K562 (cell line): ENCODE data around the gene CRACDL. TPM values are rescaled to one million over a fixed set of nuclear protein-coding genes. Genes with fewer than 3 reads are reported as not detected.

ENCODE experiments used
- ATAC-seq: fragments of 200-7000 bp; cut with Tn5 transposase; 3 replicates; pipeline ENCODE4 v1.9.1; 2020; ENCODE audit warnings: moderate library complexity
- BruUV-seq: library from RNA; stranded (reverse); fragments of 400-500 nt; replicated peaks from 2 replicates; lab custom pipeline; 2021; lab: Mats Ljungman, UMichigan
- CTCF ChIA-PET: fragments of 300-600 bp; formaldehyde crosslinking; extraction: SDS; loops from one replicate; lab custom pipeline; 2021; ENCODE audit warnings: low intra/inter-chr PET ratio; lab: Yijun Ruan, JAX
- POLR2A ChIA-PET: fragments of 300-600, 350-650 bp; sonication (Branson Sonifier 250); formaldehyde crosslinking; extraction: SDS; loops from one replicate; lab custom pipeline; 2021; ENCODE audit warnings: antibody characterized with exemption, inconsistent platforms; lab: Yijun Ruan, JAX
- DNase-seq, 4 experiments: peaks; one replicate each; pipeline versions ENCODE4 v3.0.0 to v3.0.0-alpha.2; 2011 to 2018; ENCODE audit warnings: low spot score in 3 of 4, mixed read lengths in 3 of 4; ENCODE audit errors: extremely low read depth in 1 of 4
- FAIRE-seq: peaks from 2 replicates; lab custom pipeline; 2011; peaks lifted over from hg19 to GRCh38; lab: Jason Lieb, UNC
- H2AFZ ChIP-seq: 2 replicates; pipeline ENCODE4 v1.6.0; 2011; ENCODE audit warnings: low read depth, low read length, control low read depth, inconsistent platforms
- H3K27ac ChIP-seq: fragments of 200-600 bp; 3 replicates; pipeline ENCODE4 v1.8.0; 2011; ENCODE audit warnings: low read depth, mild to moderate bottlenecking, control low read depth, inconsistent platforms, low read length, moderate library complexity, mixed read lengths; ENCODE audit errors: extremely low read depth
- H3K27me3 ChIP-seq, 2 experiments: fragments of 300-600 bp in 1 of 2; 2 replicates in 1 of 2; 3 replicates in 1 of 2; pipeline versions ENCODE4 v1.6.0 to v1.8.0; 2011; ENCODE audit warnings: inconsistent platforms in 2 of 2, low read length in 2 of 2, mild to moderate bottlenecking in 1 of 2, mixed read lengths in 1 of 2, moderate library complexity in 1 of 2; ENCODE audit not compliant: control insufficient read depth in 2 of 2, insufficient read depth in 2 of 2
- H3K36me3 ChIP-seq: fragments of 300-600 bp; 3 replicates; pipeline ENCODE4 v1.8.0; 2011; ENCODE audit warnings: mild to moderate bottlenecking, low read length, inconsistent platforms; ENCODE audit not compliant: control insufficient read depth, insufficient read depth
- H3K4me1 ChIP-seq, 2 experiments: fragments of 200-600 bp in 1 of 2; replicated peaks in 1 of 2; 2 replicates in 1 of 2; 3 replicates in 1 of 2; pipeline versions ENCODE4 v1.5.1 to v1.8.0; 2011; ENCODE audit warnings: inconsistent platforms in 2 of 2, low read length in 2 of 2, mild to moderate bottlenecking in 1 of 2, mixed read lengths in 1 of 2, moderate library complexity in 1 of 2; ENCODE audit not compliant: control insufficient read depth in 2 of 2, insufficient read depth in 2 of 2
- H3K4me2 ChIP-seq: 2 replicates; pipeline ENCODE4 v1.6.1; 2011; ENCODE audit warnings: low read length, control low read depth, inconsistent platforms, mixed read lengths; ENCODE audit not compliant: insufficient read depth
- H3K4me3 ChIP-seq: fragments of 200-600 bp; sonication (generic), shearing (Covaris generic); 2 replicates; pipeline ENCODE4 v1.5.1; 2016; ENCODE audit warnings: control low read depth, inconsistent platforms
- H3K79me2 ChIP-seq: fragments of 200-600 bp; 3 replicates; pipeline ENCODE4 v1.8.0; 2011; ENCODE audit warnings: low read length, inconsistent platforms; ENCODE audit not compliant: control insufficient read depth, insufficient read depth
- H3K9ac ChIP-seq, 2 experiments: 2 replicates each; pipeline versions ENCODE4 v1.6.0 to v1.6.1; 2011; ENCODE audit warnings: low read depth in 2 of 2, low read length in 2 of 2, control low read depth in 1 of 2, inconsistent platforms in 1 of 2, mild to moderate bottlenecking in 1 of 2, mixed read lengths in 1 of 2; ENCODE audit not compliant: insufficient read depth in 1 of 2
- H3K9me1 ChIP-seq: one replicate; pipeline ENCODE4 v1.6.0; 2011; ENCODE audit warnings: inconsistent platforms, mild to moderate bottlenecking, low read length, moderate library complexity; ENCODE audit not compliant: control insufficient read depth, insufficient read depth
- H3K9me3 ChIP-seq: replicated peaks from 2 replicates; pipeline ENCODE4 v1.5.1; 2011; ENCODE audit warnings: low read depth, low read length, inconsistent platforms; ENCODE audit not compliant: control insufficient read depth, insufficient read depth
- H4K20me1 ChIP-seq: replicated peaks from 2 replicates; pipeline ENCODE4 v1.6.1; 2011; ENCODE audit warnings: low read length, inconsistent platforms, mixed read lengths; ENCODE audit not compliant: control insufficient read depth, insufficient read depth
- ARNT ChIP-seq, 2 experiments: fragments of 450-650 bp; IDR thresholded peaks; 2 replicates each; pipeline ENCODE4 v1.6.1; 2016; ENCODE audit warnings: mild to moderate bottlenecking in 1 of 2
- BACH1 ChIP-seq: fragments of 200-800 bp; sonication (Bioruptor generic); IDR thresholded peaks from 2 replicates; pipeline ENCODE4 v1.6.1; 2016; ENCODE audit warnings: missing genetic modification characterization, missing compliant biosample characterization
- BMI1 ChIP-seq: fragments of 150-350 bp; IDR thresholded peaks from 2 replicates; pipeline ENCODE4 v1.6.1; 2014; ENCODE audit warnings: low read length
- ELF2 ChIP-seq: fragments of 250-450 bp; sonication (Bioruptor Pico); IDR thresholded peaks from 2 replicates; pipeline ENCODE4 v1.5.0; 2021; ENCODE audit warnings: mild to moderate bottlenecking
- EP300 ChIP-seq: IDR thresholded peaks from 2 replicates; pipeline ENCODE4 v1.6.1; 2012; ENCODE audit warnings: low read length, improper control_type of control experiment
- GABPB2 ChIP-seq: fragments of 250-450 bp; sonication (Bioruptor Pico); conservative IDR thresholded peaks from 2 replicates; pipeline ENCODE4 v1.5.1; 2021; ENCODE audit warnings: mild to moderate bottlenecking
- GATA2 ChIP-seq: sonication (generic); formaldehyde crosslinking; IDR thresholded peaks from 2 replicates; pipeline ENCODE4 v1.4.0; 2020; ENCODE audit warnings: mild to moderate bottlenecking, missing genetic modification reagents
- GTF2F1 ChIP-seq: IDR thresholded peaks from 2 replicates; pipeline ENCODE4 v1.6.1; 2011; ENCODE audit warnings: low read depth, low read length, improper control_type of control experiment
- HNRNPL ChIP-seq: fragments of 200-400 bp; formaldehyde crosslinking; IDR thresholded peaks from 2 replicates; pipeline ENCODE4 v1.6.1; 2017; ENCODE audit warnings: low read depth, mild to moderate bottlenecking, low read length
- MTA1 ChIP-seq: fragments of 450-650 bp; IDR thresholded peaks from 2 replicates; pipeline ENCODE4 v1.6.1; 2017; ENCODE audit warnings: borderline replicate concordance
- NFE2L1 ChIP-seq: fragments of 450-650 bp; IDR thresholded peaks from 2 replicates; pipeline ENCODE4 v1.6.1; 2016; ENCODE audit warnings: missing genetic modification characterization, low read depth, mild to moderate bottlenecking, missing compliant biosample characterization, moderate library complexity, borderline replicate concordance
- PRPF4 ChIP-seq: fragments of 200-400 bp; formaldehyde crosslinking; IDR thresholded peaks from one replicate; pipeline ENCODE4 v1.6.1; 2017; ENCODE audit warnings: low read length, low read depth, mild to moderate bottlenecking; ENCODE audit not compliant: insufficient read depth, poor library complexity, severe bottlenecking
- RBM17 ChIP-seq: fragments of 200-400 bp; formaldehyde crosslinking; IDR thresholded peaks from 2 replicates; pipeline ENCODE4 v1.6.1; 2017; ENCODE audit warnings: low read depth, mild to moderate bottlenecking, low read length, borderline replicate concordance
- SLC30A9 ChIP-seq: fragments of 250-450 bp; sonication (Bioruptor Pico); IDR thresholded peaks from 2 replicates; pipeline ENCODE4 v1.8.0; 2022; ENCODE audit warnings: mild to moderate bottlenecking, moderate library complexity
- SOX6 ChIP-seq: fragments of 450-650 bp; IDR thresholded peaks from 2 replicates; pipeline ENCODE4 v1.6.1; 2014; ENCODE audit warnings: mild to moderate bottlenecking
- ZNF444 ChIP-seq: fragments of 250-450 bp; sonication (Bioruptor Pico); IDR thresholded peaks from 2 replicates; pipeline ENCODE4 v1.4.0; 2020; ENCODE audit warnings: mild to moderate bottlenecking, moderate library complexity
- ZNF79 ChIP-seq: fragments of 250-450 bp; sonication (Bioruptor Pico); IDR thresholded peaks from 2 replicates; pipeline ENCODE4 v1.4.0; 2020; ENCODE audit warnings: low read depth, mild to moderate bottlenecking, moderate library complexity
- ZSCAN29 ChIP-seq: fragments of 450-650 bp; IDR thresholded peaks from 2 replicates; pipeline ENCODE4 v1.6.1; 2017
- WGBS: fragments of 100-300 bp; shearing (Covaris generic); methylation state at CpG from one replicate; pipeline ENCODE4 v1.1.6; 2016; ENCODE audit warnings: low coverage, mixed read lengths; ENCODE audit not compliant: insufficient coverage; ENCODE audit errors: missing lambda C conversion rate; 5-methylcytosine and 5-hydroxymethylcytosine counted together
- in situ Hi-C: fragments of 300-500 bp; cut with MboI; formaldehyde crosslinking; loops from 4 replicates; pipeline ENCODE4 v1.15.0; 2018; ENCODE audit warnings: inconsistent platforms, mixed read lengths
- intact Hi-C: fragments of 100-400 bp; cut with micrococcal nuclease; formaldehyde crosslinking; loops from 2 replicates; pipeline ENCODE4 v1.14.2; 2022
- polyA plus RNA-seq, 8 experiments: library from polyadenylated mRNA; depleted of rRNA in 4 of 8; stranded (reverse) in 5 of 8; unstranded in 3 of 8; fragments of >200 nt; fragmentation: Nextera tagmentation in 2 of 8; fragmentation: Illumina TruSeq in 1 of 8; extraction: Ambion mirVana in 2 of 8; extraction: Trizol in 1 of 8; gene quantifications; 2 replicates each; pipeline versions ENCODE4 v1.2.1 to v1.2.3, GENCODE V29; 2011 to 2014; ENCODE audit warnings: inconsistent platforms in 1 of 8, missing spikeins in 1 of 8
- total RNA-seq, 7 experiments: library from RNA; depleted of rRNA in 6 of 7; stranded (reverse); fragments of >200 nt in 6 of 7; fragmentation: Illumina TruSeq in 2 of 7; extraction: Trizol in 2 of 7; gene quantifications; 2 replicates each; pipeline versions ENCODE4 v1.2.1 to v1.2.3, GENCODE V29; 2011 to 2021; ENCODE audit warnings: low replicate concordance in 1 of 7
- TF ChIP-seq, protein P1 (sequence below): sonication (generic); formaldehyde crosslinking; IDR thresholded peaks from 2 replicates; pipeline ENCODE4 v1.8.0; 2022; ENCODE audit warnings: mild to moderate bottlenecking, missing genetic modification reagents
- TF ChIP-seq, protein P2 (sequence below): fragments of 450-650 bp; formaldehyde crosslinking; conservative IDR thresholded peaks from 2 replicates; pipeline ENCODE4 v1.4.0; 2022; ENCODE audit warnings: mild to moderate bottlenecking, missing genetic modification characterization

Gene CRACDL
- total and polyA plus RNA-seq, 9 of the 15 experiments (the other 6 are each of a cell fraction or from before 2014, with no cell fraction given): not detected

DNA sequence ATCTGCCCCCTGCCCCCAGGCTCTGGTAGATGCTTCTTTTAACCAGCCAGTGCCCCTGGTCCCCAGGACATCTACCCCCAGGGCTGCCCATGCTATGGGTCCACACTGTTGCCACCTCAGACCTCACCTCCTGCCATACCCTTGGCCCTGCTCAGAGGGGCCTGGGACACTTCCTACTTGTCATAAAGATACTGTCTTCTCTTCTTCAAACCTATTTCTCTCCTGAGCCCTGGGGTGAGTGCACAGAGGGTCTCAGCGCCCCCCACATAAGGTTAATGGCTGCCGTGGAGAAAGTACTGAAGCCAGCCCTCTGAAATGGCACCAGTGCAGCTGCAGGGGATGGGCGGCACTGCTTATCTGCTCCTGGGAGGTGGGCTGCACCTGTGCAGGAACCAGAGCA, 127.5 kb downstream of the CRACDL start:
- WGBS: 2% methylated on average over 3 of the region's 3 CpGs
- H3K27ac ChIP-seq: no peak overlapping the region

More for the DNA sequence above, 127.5 kb downstream of the CRACDL start:
- H4K20me1 ChIP-seq: no peaks in the 10 kb centered on the region
- H3K36me3 ChIP-seq: no peaks in the 10 kb centered on the region
- no peaks in the 10 kb centered on the region for H3K4me1 ChIP-seq
- no peaks in the 10 kb centered on the region for H3K9me1 ChIP-seq
- H2AFZ ChIP-seq: no peak overlapping the region
- intact Hi-C loops (no loop called here), in situ Hi-C loops (no loop called here)
- no peak overlapping the region for H3K4me3 ChIP-seq
- H3K9me3 ChIP-seq: no peaks in the 10 kb centered on the region
- DNase-seq: no peak
- no peaks in the 10 kb centered on the region for H3K79me2 ChIP-seq
- no TSS peak for BruUV-seq
- TF ChIP-seq ELF2 (CRISPR knock-in tag): no peak
- TF ChIP-seq SLC30A9 (CRISPR knock-in tag): no peak
- no peak for TF ChIP-seq GTF2F1
- TF ChIP-seq BACH1 (tag): no peak
- no peak for TF ChIP-seq SOX6
- no peak for TF ChIP-seq ZNF444 (CRISPR knock-in tag)
- no peak for TF ChIP-seq ZNF79
- no peak for TF ChIP-seq GABPB2 (CRISPR knock-in tag)
- TF ChIP-seq RBM17: no peak
- TF ChIP-seq, protein P1, sequence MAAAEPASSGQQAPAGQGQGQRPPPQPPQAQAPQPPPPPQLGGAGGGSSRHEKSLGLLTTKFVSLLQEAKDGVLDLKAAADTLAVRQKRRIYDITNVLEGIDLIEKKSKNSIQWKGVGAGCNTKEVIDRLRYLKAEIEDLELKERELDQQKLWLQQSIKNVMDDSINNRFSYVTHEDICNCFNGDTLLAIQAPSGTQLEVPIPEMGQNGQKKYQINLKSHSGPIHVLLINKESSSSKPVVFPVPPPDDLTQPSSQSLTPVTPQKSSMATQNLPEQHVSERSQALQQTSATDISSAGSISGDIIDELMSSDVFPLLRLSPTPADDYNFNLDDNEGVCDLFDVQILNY: no peak
- no peak for TF ChIP-seq PRPF4
- TF ChIP-seq ZSCAN29: no peak
- no peak for TF ChIP-seq HNRNPL
- no peak for TF ChIP-seq MTA1
- no peak for TF ChIP-seq NFE2L1 (tag)
- TF ChIP-seq BMI1: no peak
- no peak for TF ChIP-seq ARNT (IDR thresholded peaks at IDR 0.05)
- TF ChIP-seq, protein P2, sequence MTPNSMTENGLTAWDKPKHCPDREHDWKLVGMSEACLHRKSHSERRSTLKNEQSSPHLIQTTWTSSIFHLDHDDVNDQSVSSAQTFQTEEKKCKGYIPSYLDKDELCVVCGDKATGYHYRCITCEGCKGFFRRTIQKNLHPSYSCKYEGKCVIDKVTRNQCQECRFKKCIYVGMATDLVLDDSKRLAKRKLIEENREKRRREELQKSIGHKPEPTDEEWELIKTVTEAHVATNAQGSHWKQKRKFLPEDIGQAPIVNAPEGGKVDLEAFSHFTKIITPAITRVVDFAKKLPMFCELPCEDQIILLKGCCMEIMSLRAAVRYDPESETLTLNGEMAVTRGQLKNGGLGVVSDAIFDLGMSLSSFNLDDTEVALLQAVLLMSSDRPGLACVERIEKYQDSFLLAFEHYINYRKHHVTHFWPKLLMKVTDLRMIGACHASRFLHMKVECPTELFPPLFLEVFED (CRISPR knock-in tag): no peak
- no peak for TF ChIP-seq EP300
- TF ChIP-seq GATA2 (CRISPR knock-in tag): no peak
- no peak overlapping the region for H3K4me2 ChIP-seq
- H3K9ac ChIP-seq: no peak overlapping the region
- FAIRE-seq: no peak
- ChIA-PET CTCF (no interaction called here), POLR2A (no interaction called here)
- ATAC-seq: no peak
- H3K27me3 ChIP-seq: peaks cover 4 to 38% of the 10 kb centered on the region in 2 experiments; a peak in 4 of 5 replicates
